Kidney (tissue), 14 donors: ENCODE data around the gene PRPF4. TPM values are rescaled to one million over a fixed set of nuclear protein-coding genes. Genes with fewer than 3 reads are reported as not detected.

ENCODE experiments used
- DNase-seq, 5 donors: peaks; one replicate each; pipeline ENCODE4 v3.0.0-alpha.2; 2013 to 2020
- FAIRE-seq: peaks from 2 replicates; lab custom pipeline; 2012; peaks lifted over from hg19 to GRCh38; lab: Jason Lieb, UNC
- H3K27ac ChIP-seq, 2 donors: one replicate each; pipeline ENCODE4 v1.7.0; 2013; ENCODE audit warnings: low read depth in 2 of 2, low read length in 2 of 2, inconsistent platforms in 1 of 2
- H3K27me3 ChIP-seq: one replicate; pipeline ENCODE4 v1.7.1; 2013; ENCODE audit warnings: low read length, inconsistent platforms; ENCODE audit not compliant: control insufficient read depth, insufficient read depth
- H3K36me3 ChIP-seq, 3 donors: one replicate each; pipeline versions ENCODE4 v1.7.0 to v1.7.1; 2013; ENCODE audit warnings: low read length in 3 of 3, control low read depth in 1 of 3, inconsistent platforms in 1 of 3; ENCODE audit not compliant: insufficient read depth in 3 of 3, control insufficient read depth in 2 of 3
- H3K4me1 ChIP-seq, 3 donors: one replicate each; pipeline versions ENCODE4 v1.7.0 to v1.7.1; 2013; ENCODE audit warnings: low read length in 3 of 3, inconsistent platforms in 1 of 3, low read depth in 1 of 3; ENCODE audit not compliant: control insufficient read depth in 2 of 3, insufficient read depth in 2 of 3
- H3K4me3 ChIP-seq, 3 donors: one replicate each; pipeline versions ENCODE4 v1.7.0 to v1.8.1; 2013; ENCODE audit warnings: low read length in 3 of 3, control low read depth in 1 of 3, inconsistent platforms in 1 of 3
- H3K9ac ChIP-seq, 3 donors: one replicate each; pipeline versions ENCODE4 v1.7.0 to v1.7.1; 2013; ENCODE audit warnings: low read length in 3 of 3, control low read depth in 1 of 3, inconsistent platforms in 1 of 3
- H3K9me3 ChIP-seq, 3 donors: one replicate each; pipeline versions ENCODE4 v1.7.0 to v1.7.1; 2013; ENCODE audit warnings: low read length in 3 of 3, control low read depth in 1 of 3, inconsistent platforms in 1 of 3; ENCODE audit not compliant: control insufficient read depth in 2 of 3, insufficient read depth in 1 of 3
- CTCF ChIP-seq: IDR thresholded peaks from 3 replicates; pipeline ENCODE4 v1.5.1; 2012; ENCODE audit warnings: mild to moderate bottlenecking, moderate library complexity, borderline replicate concordance; ENCODE audit not compliant: insufficient read depth; ENCODE audit errors: extremely low read depth
- intact Hi-C: fragments of 100-400 bp; cut with DNase I; formaldehyde crosslinking; loops from one replicate; pipeline ENCODE4 v1.11.1; 2022
- polyA plus RNA-seq: library from polyadenylated mRNA; stranded (reverse); fragments of 350-450 nt; fragmentation: Illumina TruSeq; extraction: RNeasy Lipid Tissue Mini Kit (QIAGEN cat#74804); gene quantifications from one replicate; pipeline ENCODE4 v1.2.3, GENCODE V29; 2014; ENCODE audit warnings: low read depth, low replicate concordance; ENCODE audit not compliant: insufficient read depth
- total RNA-seq: library from RNA; stranded (reverse); fragmentation: NEBNext Ultra II Directional; extraction: Animal tissue kit (Norgen Biotek cat#: 25700); gene quantifications from one replicate; pipeline ENCODE4 v1.2.1, GENCODE V29; 2021
- donor health status: control.
- donor health status: control.
- donor health status: control.
- donor health status: control.
- donor health status: control.
- donor health status: DM: yes; HTN: yes; CAD: no.
- donor health status: Normal renal cell carcinoma (clear cell type).

PRPF4 gene
- total and polyA plus RNA-seq, 2 donors from 2014 or later, result 12.8 to 20.0 TPM

GRCh38 chr9:113340011-113340699 is 64.7 kb downstream of the PRPF4 start, which contains the start of gene WDR31:
WDR31 (minus strand) TSS chr9:113340275; CDS start chr9:113332022, 8,253 bp downstream.
- H3K27ac ChIP-seq, result peak within 1 kb of the TSS; percentile 50 to 53
- H3K4me1 ChIP-seq, result peaks cover 0 to 4% (median 0%) of the 10 kb centered on the region in 3 donors
- no peaks in the 10 kb centered on the region for H3K27me3 ChIP-seq
- intact Hi-C loops, result no loop called here
- no peak for FAIRE-seq
- peak within 1 kb of the TSS; percentile 63 to 73 (median 68) for H3K4me3 ChIP-seq
- H3K36me3 ChIP-seq, result no peaks in the 10 kb centered on the region
- H3K9ac ChIP-seq, result peak within 1 kb of the TSS; percentile 6 to 59 (median 49)
- H3K9me3 ChIP-seq, result no peaks in the 10 kb centered on the region
- TF ChIP-seq CTCF, result no peak
- peak; percentile 94 to 97 (median 94) for DNase-seq

- peaks cover 0 to 4% (median 0%) of the 10 kb centered on the region in 3 donors for H3K4me1 ChIP-seq
- H3K9ac ChIP-seq, result no peak overlapping the region
- intact Hi-C loops, result no loop called here
- no peak for DNase-seq
- no peak overlapping the region for H3K27ac ChIP-seq
- FAIRE-seq, result no peak
- no peaks in the 10 kb centered on the region for H3K36me3 ChIP-seq
- no peak overlapping the region for H3K4me3 ChIP-seq
- no peak for TF ChIP-seq CTCF
- no peaks in the 10 kb centered on the region for H3K27me3 ChIP-seq
- H3K9me3 ChIP-seq, result no peaks in the 10 kb centered on the region
Measured at GRCh38 chr9:113341712-113342410, 66.4 kb downstream of the PRPF4 start.

Other genes with a start within 250 kb of the PRPF4 start
- gene ZFP37, start 218.9 kb upstream of the PRPF4 start, total RNA-seq, result 4.1 TPM
- 1.9 TPM for gene ZFP37, start 218.9 kb upstream of the PRPF4 start, polyA plus RNA-seq
- 10.6 TPM for gene SLC31A2, start 124.7 kb upstream of the PRPF4 start, total RNA-seq
- gene SLC31A2, start 124.7 kb upstream of the PRPF4 start, polyA plus RNA-seq, result 18.6 TPM
- gene FKBP15, start 54.4 kb upstream of the PRPF4 start, total RNA-seq, result 34.8 TPM
- 11.0 TPM for gene FKBP15, start 54.4 kb upstream of the PRPF4 start, polyA plus RNA-seq
- 19.5 TPM for gene SLC31A1, start 54.1 kb upstream of the PRPF4 start, total RNA-seq
- 20.1 TPM for gene SLC31A1, start 54.1 kb upstream of the PRPF4 start, polyA plus RNA-seq
- gene CDC26, start 86 bp upstream of the PRPF4 start, total RNA-seq, result 28.5 TPM
- gene CDC26, start 86 bp upstream of the PRPF4 start, polyA plus RNA-seq, result 76.2 TPM
- 3.6 TPM for gene RNF183, start 27.7 kb downstream of the PRPF4 start, total RNA-seq
- gene RNF183, start 27.7 kb downstream of the PRPF4 start, polyA plus RNA-seq, result 8.1 TPM
- gene WDR31, start 64.6 kb downstream of the PRPF4 start, total RNA-seq, result 8.7 TPM
- 3.1 TPM for gene WDR31, start 64.6 kb downstream of the PRPF4 start, polyA plus RNA-seq
- gene BSPRY, start 73.9 kb downstream of the PRPF4 start, total RNA-seq, result 14.5 TPM
- gene BSPRY, start 73.9 kb downstream of the PRPF4 start, polyA plus RNA-seq, result 18.0 TPM
- 29.8 TPM for gene HDHD3, start 101.3 kb downstream of the PRPF4 start, total RNA-seq
- 107 TPM for gene HDHD3, start 101.3 kb downstream of the PRPF4 start, polyA plus RNA-seq
- 35.4 TPM for gene ALAD, start 125.6 kb downstream of the PRPF4 start, total RNA-seq
- 64.1 TPM for gene ALAD, start 125.6 kb downstream of the PRPF4 start, polyA plus RNA-seq
- gene POLE3, start 135.0 kb downstream of the PRPF4 start, total RNA-seq, result 26.1 TPM
- 27.1 TPM for gene POLE3, start 135.0 kb downstream of the PRPF4 start, polyA plus RNA-seq
- 0.50 TPM for gene C9orf43, start 135.1 kb downstream of the PRPF4 start, total RNA-seq
- 0.80 TPM for gene C9orf43, start 135.1 kb downstream of the PRPF4 start, polyA plus RNA-seq
- 114 TPM for gene RGS3, start 188.1 kb downstream of the PRPF4 start, total RNA-seq
- gene RGS3, start 188.1 kb downstream of the PRPF4 start, polyA plus RNA-seq, result 137 TPM